GM19099 (cell line): Measurements from ENCODE around the gene GPR78.

Experiments
- POLR2A ChIP-seq: IDR thresholded peaks from 3 replicates; pipeline ENCODE4 v1.6.1; 2011; ENCODE audit warnings: low read depth; ENCODE audit not compliant: insufficient read length; ENCODE audit errors: extremely low read depth

GPR78 gene

GRCh38 chr4:8594097-8595038, 14.2 kb downstream of the GPR78 start:
- no peak for TF ChIP-seq POLR2A

DNA sequence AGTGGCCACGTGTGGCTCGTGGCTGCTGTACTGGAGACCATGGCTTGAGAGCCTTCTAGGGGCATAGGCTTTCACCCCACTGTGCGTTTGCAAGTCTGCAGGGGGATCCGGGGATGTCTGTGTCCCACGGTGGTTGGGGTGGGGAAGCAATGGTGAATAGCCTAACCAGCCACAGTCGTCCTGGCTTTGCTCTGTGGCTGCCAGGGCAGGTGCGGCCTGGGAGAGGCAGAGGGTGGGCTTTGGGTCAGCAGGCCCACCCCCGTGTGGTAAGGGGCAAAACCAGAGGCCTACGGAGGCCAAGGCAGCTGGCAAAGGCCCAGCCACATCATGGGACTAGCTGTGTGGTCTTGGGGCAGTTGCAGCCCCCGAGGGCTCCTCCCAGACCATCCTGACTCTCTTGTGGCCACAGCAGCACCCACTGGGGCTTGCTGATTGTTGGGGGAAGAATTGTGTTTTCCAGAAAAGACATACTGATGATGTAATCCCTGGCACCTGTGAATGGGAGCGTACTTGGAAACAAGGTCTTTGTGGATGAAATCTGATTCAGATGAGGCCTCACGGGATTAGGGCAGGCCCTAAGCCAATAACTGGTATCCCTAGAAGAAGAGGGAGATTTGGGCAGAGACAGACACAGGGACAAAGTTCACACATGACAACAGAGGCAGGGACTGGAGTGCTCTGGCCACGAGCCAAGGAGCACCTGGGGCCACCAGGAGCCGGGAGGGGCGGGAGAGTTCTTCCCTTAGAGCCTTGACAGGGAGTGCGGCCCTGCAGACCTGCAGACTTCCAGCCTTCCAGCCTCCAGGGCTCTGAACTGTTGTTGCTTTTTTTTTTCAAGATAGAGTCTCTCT, 15.3 kb downstream of the GPR78 start:
- TF ChIP-seq POLR2A = no peak

DNA sequence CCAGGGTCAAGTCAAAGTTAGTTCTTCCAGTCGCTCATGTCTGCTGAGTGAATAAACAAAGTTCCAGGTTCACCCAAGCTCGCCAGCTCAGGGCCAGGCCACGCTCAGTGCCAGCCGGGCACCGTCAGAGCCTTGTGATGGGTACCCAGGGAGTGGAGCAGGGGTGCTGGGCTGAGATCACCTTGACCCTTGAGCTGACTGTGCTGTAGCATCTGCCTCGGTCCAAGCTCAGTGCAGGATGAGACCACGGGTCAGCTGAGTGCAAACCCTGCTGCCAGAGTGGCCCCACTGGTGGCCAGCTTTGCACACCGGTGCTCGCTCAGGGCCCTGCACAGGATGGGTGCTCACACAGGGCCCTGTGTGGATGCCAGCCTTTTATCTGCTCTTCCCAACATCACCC, 16.7 kb downstream of the GPR78 start:
- TF ChIP-seq POLR2A = no peak

DNA sequence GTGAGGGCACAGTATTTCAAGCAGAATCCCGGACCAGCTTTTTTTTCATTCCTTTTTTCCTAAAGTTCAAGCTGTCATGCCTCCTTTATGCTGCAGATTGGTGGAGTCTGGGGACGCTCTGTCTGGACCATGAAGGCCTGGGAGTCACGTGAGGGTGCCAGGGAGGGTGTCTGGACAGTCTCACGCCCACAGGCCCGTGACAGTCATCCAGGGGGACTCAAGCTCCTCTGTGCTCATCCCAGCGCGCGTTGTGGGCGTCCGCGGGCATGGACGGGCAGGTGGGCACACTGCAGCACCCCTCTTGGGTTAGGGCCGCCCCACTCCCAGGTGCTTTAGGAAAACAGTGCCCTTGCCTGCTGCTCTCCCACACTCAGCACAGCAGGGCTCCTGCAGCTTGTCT, 17.1 kb downstream of the GPR78 start:
- TF ChIP-seq POLR2A = no peak

GRCh38 chr4:8597791-8598190, 17.6 kb downstream of the GPR78 start:
- TF ChIP-seq POLR2A = no peak

DNA sequence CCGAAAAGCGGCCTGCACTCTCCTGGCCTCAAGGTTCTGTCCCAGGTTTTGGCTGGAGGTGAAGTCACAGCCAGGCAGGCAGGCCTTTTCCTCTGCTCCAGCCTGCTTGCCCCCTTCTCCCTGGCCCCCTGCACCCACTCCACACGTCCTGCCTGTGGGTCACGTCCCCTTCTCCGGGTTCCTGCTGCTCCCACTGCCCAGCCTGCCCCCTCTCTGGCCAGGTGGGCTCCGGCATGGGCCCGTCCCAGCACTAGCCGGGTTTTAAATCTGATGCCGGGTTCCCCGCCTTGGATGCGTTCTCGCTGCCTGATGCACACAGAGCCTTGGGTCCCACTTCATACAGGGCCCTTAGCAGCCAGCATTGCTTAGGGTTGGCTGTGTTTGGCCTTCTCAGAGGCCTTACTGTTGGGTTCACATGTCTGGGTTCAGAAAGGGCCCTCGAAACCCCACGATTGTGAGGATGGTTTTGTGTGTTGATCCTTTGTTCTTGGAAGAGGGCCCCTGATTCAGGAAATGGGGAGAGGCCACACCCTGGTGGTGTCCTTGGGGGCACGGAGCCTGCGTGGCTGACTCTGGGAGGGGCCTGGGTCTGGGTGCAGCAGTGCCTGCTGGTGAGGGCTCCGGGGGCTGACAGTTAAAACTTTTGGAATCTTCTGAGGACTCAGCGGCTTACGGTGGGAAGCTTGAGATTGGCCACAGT, 18.3 kb downstream of the GPR78 start:
- TF ChIP-seq POLR2A = no peak

DNA sequence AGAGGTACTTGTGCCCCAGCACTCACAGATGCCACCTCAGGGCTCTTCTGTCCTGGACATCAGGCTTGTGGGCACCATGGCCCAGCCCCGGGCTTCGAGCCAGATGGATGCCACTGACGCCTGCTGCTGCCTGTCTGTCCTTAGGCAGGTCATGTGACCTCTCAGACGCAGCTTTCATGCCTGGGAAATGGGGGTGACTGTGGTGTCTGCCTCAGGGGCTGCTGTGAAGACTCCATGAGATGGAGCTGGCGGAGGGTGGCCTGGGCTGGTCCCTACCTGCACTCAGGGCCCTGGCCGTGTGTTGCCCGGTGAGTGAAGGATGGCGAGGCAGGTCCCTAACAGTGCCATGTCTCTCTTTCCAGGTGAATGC, 18.9 kb downstream of the GPR78 start:
- TF ChIP-seq POLR2A = no peak

DNA sequence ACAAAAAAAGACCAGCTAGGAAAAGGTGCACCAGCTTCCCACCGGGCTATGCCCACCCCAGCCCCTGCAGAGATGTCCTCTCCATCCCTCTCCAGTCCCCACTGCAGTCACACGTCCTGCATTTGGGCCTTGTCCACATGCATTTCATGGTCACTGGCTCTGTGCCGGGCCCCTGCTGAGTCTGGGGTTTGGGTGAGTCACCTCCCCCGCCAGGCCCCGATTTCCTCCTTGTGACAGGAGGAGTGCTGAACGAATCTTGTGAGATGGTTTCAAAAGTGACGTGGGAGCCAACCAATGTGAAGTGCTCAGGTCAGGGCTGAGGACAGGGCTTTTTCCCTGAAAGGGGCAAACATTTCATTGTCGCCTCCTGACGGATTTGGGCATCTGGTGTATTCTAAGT, 19.5 kb downstream of the GPR78 start:
- no peak for TF ChIP-seq POLR2A

DNA sequence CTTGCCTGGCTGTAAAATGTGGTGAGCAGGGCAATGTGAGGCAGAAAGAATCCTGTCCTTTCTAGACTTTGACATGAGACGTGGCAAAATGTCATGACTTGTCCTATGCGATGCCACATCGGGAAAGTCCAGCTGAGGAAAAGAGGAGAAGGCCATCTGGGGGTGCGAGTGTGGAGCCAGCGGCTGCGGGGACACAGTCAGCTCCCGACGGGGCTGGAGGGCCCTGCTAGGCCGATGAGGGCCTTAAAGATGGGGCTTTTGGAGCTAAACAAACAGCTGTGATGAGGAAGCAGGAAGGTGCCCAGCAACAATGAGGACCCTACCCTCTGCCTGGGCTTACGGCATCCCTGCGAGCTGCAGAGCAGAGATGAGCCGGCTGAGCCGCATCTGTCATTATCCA, 20.1 kb downstream of the GPR78 start:
- TF ChIP-seq POLR2A = no peak

DNA sequence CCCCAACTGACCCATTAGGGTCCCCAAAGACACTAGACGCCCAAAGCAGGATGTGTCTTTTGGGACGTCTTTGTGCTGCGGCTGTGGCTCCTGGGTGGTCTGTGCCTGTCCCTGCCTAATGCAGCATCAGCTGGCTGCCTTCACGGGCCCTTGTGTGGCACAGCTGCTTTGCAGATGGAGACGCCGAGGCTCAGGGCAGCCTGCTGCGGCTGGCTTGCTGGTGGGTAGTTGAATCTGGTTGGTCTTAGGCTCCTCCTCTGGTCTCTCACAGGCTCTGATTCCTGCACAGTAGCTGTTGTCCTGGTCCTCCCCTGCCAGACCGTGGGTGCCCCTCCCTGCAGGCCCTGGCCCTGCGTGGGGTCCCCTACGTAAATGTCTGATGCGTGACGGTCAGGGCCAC, 20.5 kb downstream of the GPR78 start:
- no peak for TF ChIP-seq POLR2A

DNA sequence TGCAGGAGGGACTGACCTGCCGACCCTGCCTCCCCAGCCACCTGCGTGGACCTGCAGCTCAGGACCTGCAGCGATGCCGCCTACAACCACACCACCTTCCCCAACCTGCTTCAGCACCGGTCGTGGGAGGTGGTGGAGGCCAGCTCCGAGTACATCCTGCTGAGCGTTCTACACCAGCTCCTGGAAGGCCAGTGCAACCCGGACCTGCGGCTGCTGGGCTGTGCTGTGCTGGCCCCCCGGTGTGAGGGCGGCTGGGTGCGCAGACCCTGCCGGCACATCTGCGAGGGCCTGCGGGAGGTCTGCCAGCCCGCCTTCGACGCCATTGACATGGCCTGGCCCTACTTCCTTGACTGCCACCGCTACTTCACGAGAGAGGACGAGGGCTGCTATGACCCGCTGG, 20.9 kb downstream of the GPR78 start:
- TF ChIP-seq POLR2A = no peak

DNA sequence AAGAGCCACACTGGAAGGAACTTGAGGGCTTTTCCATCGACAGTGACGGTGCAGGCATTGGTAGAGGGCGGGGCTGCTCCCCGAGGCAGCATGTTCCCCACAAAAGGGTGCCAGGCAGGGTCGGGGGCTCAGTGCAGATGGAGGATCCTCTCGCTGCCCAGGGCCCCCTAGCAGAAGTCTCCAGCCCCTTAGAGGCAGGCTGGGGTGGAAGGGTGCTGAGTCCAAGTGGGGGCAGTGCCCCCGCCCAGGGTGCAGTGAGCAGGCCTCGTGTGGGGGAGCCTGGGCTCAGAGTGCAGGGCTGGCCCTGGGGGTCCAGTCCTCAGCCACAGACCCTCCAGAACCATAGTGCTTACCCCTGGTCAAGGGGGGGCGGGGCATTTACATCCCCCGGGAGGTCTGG, 21.4 kb downstream of the GPR78 start:
- TF ChIP-seq POLR2A = no peak

GRCh38 chr4:8602686-8603430, 22.7 kb downstream of the GPR78 start:
- TF ChIP-seq POLR2A = no peak

GRCh38 chr4:8603931-8604330, 23.7 kb downstream of the GPR78 start:
- no peak for TF ChIP-seq POLR2A

DNA sequence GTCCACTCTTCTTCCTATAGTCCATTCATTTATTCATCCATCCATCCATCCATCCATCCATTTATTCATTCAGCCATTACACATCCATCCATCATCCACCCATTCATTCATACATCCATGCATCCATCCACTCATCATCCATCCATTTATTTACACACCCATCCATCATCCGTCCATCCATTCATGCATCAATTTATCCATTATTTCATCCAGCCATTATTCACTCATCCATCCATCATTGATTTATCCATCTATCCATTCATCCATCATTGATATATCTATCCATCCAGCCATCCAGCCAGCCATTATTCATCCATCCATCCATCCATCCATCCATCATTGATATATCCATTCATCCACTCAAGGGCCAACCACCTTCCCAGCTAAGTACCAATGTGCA, 25.1 kb downstream of the GPR78 start:
- TF ChIP-seq POLR2A = no peak
